Hepatocyte (in vitro differentiated cells): Measurements from ENCODE around the gene SGTA. TPM values are rescaled to one million over a fixed set of nuclear protein-coding genes. Genes with fewer than 3 reads are reported as not detected.

ENCODE experiments used
- DNase-seq: peaks from one replicate; pipeline ENCODE4 v3.0.0-alpha.2; 2016; ENCODE audit warnings: low spot score
- H2AFZ ChIP-seq: fragments of 200-600 bp; sonication (generic); 2 replicates; pipeline ENCODE4 v1.6.0; 2016; ENCODE audit warnings: antibody characterized with exemption, mild to moderate bottlenecking
- H3K27ac ChIP-seq: fragments of 200-600 bp; sonication (generic); 2 replicates; pipeline ENCODE4 v1.5.1; 2016; ENCODE audit warnings: mild to moderate bottlenecking
- H3K27me3 ChIP-seq: fragments of 200-600 bp; sonication (generic); 2 replicates; pipeline ENCODE4 v1.6.1; 2016
- H3K36me3 ChIP-seq: fragments of 200-600 bp; sonication (generic); replicated peaks from 2 replicates; pipeline ENCODE4 v1.5.1; 2016; ENCODE audit warnings: low read depth; ENCODE audit not compliant: insufficient read depth
- H3K4me1 ChIP-seq: fragments of 200-600 bp; sonication (generic); 2 replicates; pipeline ENCODE4 v1.5.1; 2016; ENCODE audit warnings: mild to moderate bottlenecking, moderate library complexity; ENCODE audit not compliant: insufficient read depth
- H3K4me2 ChIP-seq: fragments of 200-600 bp; sonication (generic); 2 replicates; pipeline ENCODE4 v1.6.0; 2016
- H3K4me3 ChIP-seq: fragments of 200-600 bp; sonication (generic); 2 replicates; pipeline ENCODE4 v1.5.1; 2016; ENCODE audit warnings: mild to moderate bottlenecking
- H3K79me2 ChIP-seq: fragments of 200-600 bp; sonication (generic); 2 replicates; pipeline ENCODE4 v1.6.0; 2017; ENCODE audit warnings: mild to moderate bottlenecking
- H3K9me2 ChIP-seq: fragments of 200-600 bp; sonication (generic); replicated peaks from 2 replicates; pipeline ENCODE4 v1.6.0; 2017; ENCODE audit warnings: mild to moderate bottlenecking; ENCODE audit not compliant: insufficient read depth
- H3K9me3 ChIP-seq: fragments of 200-600 bp; sonication (generic); 2 replicates; pipeline ENCODE4 v1.5.1; 2016; ENCODE audit warnings: low read depth, mild to moderate bottlenecking
- H4K20me1 ChIP-seq: fragments of 200-600 bp; sonication (generic); 2 replicates; pipeline ENCODE4 v1.6.0; 2016; ENCODE audit warnings: mild to moderate bottlenecking; ENCODE audit not compliant: insufficient read depth, poor library complexity, severe bottlenecking
- CTCF ChIP-seq: fragments of 200-600 bp; sonication (generic); IDR thresholded peaks from 2 replicates; pipeline ENCODE4 v1.5.1; 2016; ENCODE audit warnings: antibody characterized with exemption, mild to moderate bottlenecking; ENCODE audit not compliant: poor library complexity
- EZH2 ChIP-seq: fragments of 200-600 bp; sonication (generic); IDR thresholded peaks from 2 replicates; pipeline ENCODE4 v1.6.1; 2016; ENCODE audit warnings: antibody characterized with exemption, mild to moderate bottlenecking, borderline replicate concordance
- EZH2phosphoT487 ChIP-seq: fragments of 200-600 bp; sonication (generic); IDR thresholded peaks from one replicate; pipeline ENCODE4 v1.6.1; 2018; ENCODE audit warnings: antibody characterized with exemption, mild to moderate bottlenecking, low read depth, moderate library complexity; ENCODE audit not compliant: unreplicated experiment, severe bottlenecking
- WGBS: methylation state at CpG from one replicate; pipeline ENCODE4 v1.1.6; 2016; ENCODE audit warnings: low lambda C conversion rate; ENCODE audit errors: missing lambda C conversion rate; 5-methylcytosine and 5-hydroxymethylcytosine counted together
- polyA plus RNA-seq: library from polyadenylated mRNA; unstranded; fragments of >200 nt; fragmentation: Nextera tagmentation; extraction: Ambion mirVana; gene quantifications from 2 replicates; pipeline ENCODE4 v1.2.1, GENCODE V29; 2016
- total RNA-seq: library from RNA; depleted of rRNA; stranded (reverse); fragments of >200 nt; gene quantifications from 2 replicates; pipeline ENCODE4 v1.2.3, GENCODE V29; 2014

SGTA gene
- total and polyA plus RNA-seq, 2 experiments from 2014 or later: 37.4 to 62.8 TPM

DNA sequence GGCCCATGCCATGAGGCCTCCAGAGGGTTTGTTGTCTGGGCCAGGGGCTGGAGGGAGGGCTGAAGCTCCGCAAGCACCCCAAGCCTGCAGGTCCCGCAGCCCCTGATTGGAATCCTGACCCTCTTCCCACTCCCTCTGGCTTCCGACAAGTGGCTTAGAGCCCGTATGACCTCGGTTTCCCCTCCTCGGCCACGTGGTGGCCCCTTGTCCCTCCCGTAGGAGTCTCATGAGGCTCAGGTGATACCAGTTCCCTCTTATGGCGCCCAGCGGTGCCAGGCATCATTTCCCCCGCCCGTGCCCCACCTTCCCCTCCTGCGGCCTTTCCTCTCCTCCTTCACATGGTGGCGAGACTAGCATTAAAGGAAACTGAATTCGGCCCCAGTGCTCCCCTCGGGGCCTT is 8.4 kb upstream of the SGTA start:
- Histone ChIP-seq H2AFZ (no peak overlapping the region), H3K4me2 (no peak overlapping the region), H3K4me1 (peaks cover under 1% of the 10 kb centered on the region), H3K9me2 (no peaks in the 10 kb centered on the region), H4K20me1 (no peaks in the 10 kb centered on the region), H3K27me3 (no peaks in the 10 kb centered on the region), H3K36me3 (no peaks in the 10 kb centered on the region), H3K4me3 (no peak overlapping the region), H3K9me3 (no peaks in the 10 kb centered on the region), H3K27ac (no peak overlapping the region), H3K79me2 (peaks cover 27% of the 10 kb centered on the region)
- no peak for DNase-seq
- WGBS: 93% methylated on average over 16 of the region's 16 CpGs
- TF ChIP-seq CTCF (no peak), EZH2 (no peak), EZH2phosphoT487 (no peak)

DNA sequence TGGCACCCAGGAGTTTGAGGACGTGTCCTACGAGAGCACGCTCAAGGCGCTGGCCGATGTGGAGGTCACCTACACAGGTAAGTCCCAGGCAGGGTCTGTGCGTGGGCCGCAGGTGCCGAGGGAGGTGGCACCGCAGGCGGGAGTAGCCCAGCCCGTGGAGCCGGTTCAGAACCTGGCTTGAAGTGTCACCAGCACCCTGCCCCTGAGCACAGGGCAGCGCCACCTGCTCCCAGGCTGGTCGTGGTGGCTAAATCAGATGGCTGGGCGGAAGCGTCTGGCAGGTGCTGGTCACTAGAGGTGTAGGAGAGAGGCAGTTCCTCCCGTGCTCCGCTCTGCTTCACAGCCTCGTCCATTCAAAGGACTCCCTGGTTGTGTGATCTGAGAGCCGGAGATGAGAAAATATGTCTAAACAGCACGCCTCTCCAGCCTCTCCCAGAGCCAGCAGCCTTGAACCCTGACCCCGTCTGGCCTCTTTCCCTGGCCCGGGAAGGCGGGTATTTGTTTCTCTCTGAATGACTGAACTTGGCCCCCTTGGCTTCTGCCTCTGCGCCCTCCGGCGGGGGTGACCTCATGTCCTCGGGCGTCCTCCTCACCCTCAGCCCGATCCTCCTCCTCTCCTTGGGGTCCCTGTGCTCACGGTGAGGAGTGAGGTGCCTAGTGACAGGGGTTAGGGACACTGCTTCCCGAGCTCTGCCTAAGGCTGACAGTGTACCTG is 7.6 kb upstream of the SGTA start:
- Histone ChIP-seq H3K4me1 (peaks cover 6% of the 10 kb centered on the region), H4K20me1 (no peaks in the 10 kb centered on the region), H3K79me2 (peaks cover 34% of the 10 kb centered on the region), H3K36me3 (no peaks in the 10 kb centered on the region), H3K4me2 (no peak overlapping the region), H2AFZ (no peak overlapping the region), H3K27ac (no peak overlapping the region), H3K9me3 (no peaks in the 10 kb centered on the region), H3K27me3 (no peaks in the 10 kb centered on the region), H3K4me3 (no peak overlapping the region), H3K9me2 (no peaks in the 10 kb centered on the region)
- DNase-seq: no peak
- WGBS: 90% methylated on average over 32 of the region's 32 CpGs
- TF ChIP-seq CTCF (no peak), EZH2phosphoT487 (no peak), EZH2 (no peak)

DNA sequence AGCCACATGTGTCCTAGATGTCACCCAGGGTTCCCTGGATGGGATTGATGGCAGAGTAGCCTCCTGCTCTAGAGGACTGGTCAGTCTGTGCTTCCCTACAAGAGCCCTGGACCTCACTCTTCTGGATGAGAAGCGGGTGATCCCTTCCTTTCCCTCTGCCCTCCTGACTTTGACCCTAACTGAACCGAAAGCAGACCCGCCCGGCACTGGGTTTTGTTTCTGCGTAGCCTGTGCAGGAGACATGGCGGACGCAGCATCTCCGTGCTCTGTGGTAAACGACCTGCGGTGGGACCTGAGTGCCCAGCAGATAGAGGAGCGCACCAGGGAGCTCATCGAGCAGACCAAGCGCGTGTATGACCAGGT is 7.1 kb upstream of the SGTA start:
- DNase-seq: no peak
- H3K9me3 ChIP-seq: no peaks in the 10 kb centered on the region
- no peaks in the 10 kb centered on the region for H3K9me2 ChIP-seq
- H2AFZ ChIP-seq: no peak overlapping the region
- H3K79me2 ChIP-seq: peaks cover 36% of the 10 kb centered on the region
- peaks cover 6% of the 10 kb centered on the region for H3K4me1 ChIP-seq
- H4K20me1 ChIP-seq: no peaks in the 10 kb centered on the region
- 90% methylated on average over 13 of the region's 14 CpGs for WGBS
- H3K4me3 ChIP-seq: no peak overlapping the region
- no peaks in the 10 kb centered on the region for H3K36me3 ChIP-seq
- no peak overlapping the region for H3K4me2 ChIP-seq
- no peaks in the 10 kb centered on the region for H3K27me3 ChIP-seq
- TF ChIP-seq CTCF: no peak
- no peak for TF ChIP-seq EZH2phosphoT487
- no peak for TF ChIP-seq EZH2
- H3K27ac ChIP-seq: no peak overlapping the region
